ENCODE results near the gene OR4K1.

Gene OR4K1

GRCh38 chr14:19974844-19975243 is 44.1 kb downstream of the OR4K1 start:
- DNase-seq (ENCODE audit: low read depth): no peak
- H3K4me3 ChIP-seq (ENCODE audit: low read depth, low read length): no peak overlapping the region
- no peak for TF ChIP-seq CTCF (conservative IDR thresholded peaks at IDR 0.05; ENCODE audit: low read depth, low read length)

GRCh38 chr14:19975291-19975690 is 44.6 kb downstream of the OR4K1 start, which contains the start of gene OR4K15:
Gene OR4K15 (plus strand): TSS chr14:19975591. CDS start chr14:19975591, 0 bp downstream.
- no peak for TF ChIP-seq CTCF (conservative IDR thresholded peaks at IDR 0.05; ENCODE audit: low read depth, low read length)
- no peak for DNase-seq (ENCODE audit: low read depth)

More at GRCh38 chr14:19975291-19975690, 44.6 kb downstream of the OR4K1 start, which contains the start of gene OR4K15:
- H3K4me3 ChIP-seq (ENCODE audit: low read depth, low read length): no peak within 1 kb of the TSS
